GM12865 (cell line): ENCODE results near the gene UFD1.

ENCODE experiments used
- DNase-seq: peaks from one replicate; pipeline ENCODE4 v3.0.0; 2010; ENCODE audit warnings: low read depth
- H3K4me3 ChIP-seq: 2 replicates; pipeline ENCODE4 v1.5.1; 2011; ENCODE audit warnings: mild to moderate bottlenecking, low read depth, low read length, control low read depth
- CTCF ChIP-seq: IDR thresholded peaks from 2 replicates; pipeline ENCODE4 v1.5.1; 2011; ENCODE audit warnings: low read length, control low read depth, low read depth, inconsistent platforms; ENCODE audit not compliant: insufficient read depth; ENCODE audit errors: missing control alignments

Gene UFD1

GRCh38 chr22:19478901-19479354 is at the start of gene UFD1:
Gene UFD1 (minus strand): TSS chr22:19479193. CDS start chr22:19479085, 108 bp downstream.
- peak; percentile 91 for DNase-seq

GRCh38 chr22:19527861-19528417 is 48.9 kb upstream of the UFD1 start:
- no peak for DNase-seq
- no peak overlapping the region for H3K4me3 ChIP-seq
- no peak for TF ChIP-seq CTCF

More at GRCh38 chr22:19478901-19479354, at the start of gene UFD1:
- no peak for TF ChIP-seq CTCF
- peak within 1 kb of the TSS; percentile 74 for H3K4me3 ChIP-seq

GRCh38 chr22:19527321-19527721 is 48.3 kb upstream of the UFD1 start:
- H3K4me3 ChIP-seq = no peak overlapping the region
- no peak for TF ChIP-seq CTCF
- no peak for DNase-seq

GRCh38 chr22:19526702-19527111 is 47.7 kb upstream of the UFD1 start:
- no peak for TF ChIP-seq CTCF
- no peak overlapping the region for H3K4me3 ChIP-seq
- DNase-seq = no peak

GRCh38 chr22:19526076-19526701 is 47.2 kb upstream of the UFD1 start:
- TF ChIP-seq CTCF = no peak
- no peak overlapping the region for H3K4me3 ChIP-seq
- no peak for DNase-seq

- H3K4me3 ChIP-seq = no peak overlapping the region
- DNase-seq = no peak
- TF ChIP-seq CTCF = no peak
Observed at GRCh38 chr22:19525666-19526065, 46.7 kb upstream of the UFD1 start.

- no peak for DNase-seq
- no peak for TF ChIP-seq CTCF
- H3K4me3 ChIP-seq = no peak overlapping the region
Observed at GRCh38 chr22:19525116-19525660, 46.2 kb upstream of the UFD1 start.
